Measurements from ENCODE around the gene HMGXB3.

The HMGXB3 gene

GRCh38 chr5:150000256-150000989, at the start of gene HMGXB3, which contains the start of gene TIGD6:
HMGXB3 (plus strand) TSS chr5:150000739; CDS start chr5:150004853, 4,114 bp downstream.
TIGD6 (minus strand) TSS chr5:150000654; CDS start chr5:149996348, 4,306 bp downstream.
- peak; percentile 72 for DNase-seq

GRCh38 chr5:149951138-149951749, 49.3 kb upstream of the HMGXB3 start:
- DNase-seq = no peak

GRCh38 chr5:149953436-149954121, 47.0 kb upstream of the HMGXB3 start:
- no peak for DNase-seq

- no peak for DNase-seq
Measured at GRCh38 chr5:149954798-149955197, 45.7 kb upstream of the HMGXB3 start.

- no peak for DNase-seq
Measured at GRCh38 chr5:149956685-149957084, 43.9 kb upstream of the HMGXB3 start.

- DNase-seq = no peak
Measured at GRCh38 chr5:149957855-149958254, 42.7 kb upstream of the HMGXB3 start.

GRCh38 chr5:149959406-149960236, 40.9 kb upstream of the HMGXB3 start:
- DNase-seq = no peak

- DNase-seq = peak; percentile 79
Measured at GRCh38 chr5:149960272-149961185, 40.0 kb upstream of the HMGXB3 start, which contains the start of gene SLC26A2. SLC26A2 (plus strand) TSS chr5:149960758; CDS start chr5:149977653, 16,895 bp downstream.

- no peak for DNase-seq
Measured at GRCh38 chr5:149961186-149961685, 39.3 kb upstream of the HMGXB3 start.

- DNase-seq = peak; percentile 50
Measured at GRCh38 chr5:149961957-149962409, 38.6 kb upstream of the HMGXB3 start.

GRCh38 chr5:149962601-149963300, 37.8 kb upstream of the HMGXB3 start:
- DNase-seq = no peak

GRCh38 chr5:149963729-149964128, 36.8 kb upstream of the HMGXB3 start:
- DNase-seq = no peak

GRCh38 chr5:149966946-149967345, 33.6 kb upstream of the HMGXB3 start:
- DNase-seq = no peak

GRCh38 chr5:149969181-149969930, 31.2 kb upstream of the HMGXB3 start:
- DNase-seq = no peak

GRCh38 chr5:149975409-149975808, 25.1 kb upstream of the HMGXB3 start:
- no peak for DNase-seq

GRCh38 chr5:149979896-149980295, 20.6 kb upstream of the HMGXB3 start:
- DNase-seq = no peak

- DNase-seq = no peak
Measured at GRCh38 chr5:149981206-149981605, 19.3 kb upstream of the HMGXB3 start.

GRCh38 chr5:149982505-149982904, 18.0 kb upstream of the HMGXB3 start:
- no peak for DNase-seq

- DNase-seq = no peak
Measured at GRCh38 chr5:149988126-149988525, 12.4 kb upstream of the HMGXB3 start.

Data from NCI-H1694 (cell line).